ENCODE measurements around the gene PPP1CC.

- TF ChIP-seq CTCF (IDR thresholded peaks at IDR 0.05) (no peak), EP300 (IDR thresholded peaks at IDR 0.05) (no peak), POLR2A (IDR thresholded peaks at IDR 0.05) (no peak)
These were observed 58.3 kb downstream of the PPP1CC start for GRCh38 chr12:110684312-110684836.
